Right ventricle myocardium superior (tissue), 1 donor: ENCODE data around the gene LACTB. TPM values are rescaled to one million over a fixed set of nuclear protein-coding genes. Genes with fewer than 3 reads are reported as not detected.
"Not testable (repeated sequence)": the region's sequence is repeated elsewhere in the genome, so short reads cannot be mapped to it uniquely, and the experiment has no call there.

ENCODE experiments used
- ATAC-seq: fragments of 200-7000 bp; cut with Tn5 transposase; one replicate; pipeline ENCODE4 v1.9.1; 2020; ENCODE audit warnings: mild to moderate bottlenecking; ENCODE audit not compliant: poor library complexity
- DNase-seq: peaks from one replicate; pipeline ENCODE4 v3.0.0-alpha.2; 2020
- intact Hi-C: fragments of 100-400 bp; cut with DNase I; formaldehyde crosslinking; loops from one replicate; pipeline ENCODE4 v1.11.2; 2022
- total RNA-seq: library from RNA; stranded (reverse); fragmentation: NEBNext Ultra II Directional; extraction: Animal tissue kit (Norgen Biotek cat#: 25700); gene quantifications from one replicate; pipeline ENCODE4 v1.2.1, GENCODE V29; 2021
- donor health status: DM: no; HTN: yes; CAD: no; lungs with severe emphysema.

LACTB gene
- total RNA-seq, 1 donor from 2014 or later, result 29.9 TPM

DNA sequence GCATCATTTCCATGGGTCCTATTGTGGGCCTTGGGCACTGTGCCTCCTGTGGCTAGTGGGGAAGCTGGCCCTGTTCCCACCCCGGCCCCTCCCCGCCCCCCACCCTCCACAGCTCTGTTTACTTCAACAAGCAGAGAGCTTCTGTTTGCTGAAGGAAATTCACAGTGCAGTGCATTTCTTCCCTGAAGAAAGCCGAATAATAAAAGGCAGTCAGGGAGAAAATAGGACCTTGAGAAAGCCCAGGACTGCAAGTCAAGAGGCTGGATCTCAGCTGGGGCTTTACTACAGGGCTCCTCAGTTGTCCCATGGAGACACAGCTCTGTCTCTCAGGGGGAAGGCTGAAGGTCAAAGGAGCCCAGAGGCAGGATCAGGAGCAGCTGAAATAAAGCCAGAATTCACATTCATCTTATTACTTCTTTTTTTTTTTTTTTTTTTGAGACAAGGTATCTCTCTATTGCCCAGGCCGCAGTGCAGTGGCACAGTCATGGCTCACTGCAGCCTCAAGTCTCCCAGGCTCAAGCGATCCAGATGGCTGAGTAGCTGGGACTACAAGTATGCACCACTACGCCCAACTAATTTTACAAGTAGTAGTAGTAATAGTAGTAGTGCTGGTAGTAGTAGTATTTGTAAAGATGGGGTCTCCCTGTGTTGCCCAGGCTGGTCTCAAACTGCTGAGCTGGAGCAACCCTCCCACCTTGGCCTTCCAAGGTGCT is 33.0 kb upstream of the LACTB start:
- no peak for DNase-seq
- ATAC-seq, result no peak
- intact Hi-C loops, result no loop called here

- DNase-seq, result peak; percentile 60
- ATAC-seq, result peak; percentile 60
- intact Hi-C loops, result loop anchor here (5.0 kb wide), 2 partner anchors 242 to 307 kb away; no protein-coding TSS in a partner anchor
These were observed 32.2 kb upstream of the LACTB start for GRCh38 chr15:63089260-63090043.

DNA sequence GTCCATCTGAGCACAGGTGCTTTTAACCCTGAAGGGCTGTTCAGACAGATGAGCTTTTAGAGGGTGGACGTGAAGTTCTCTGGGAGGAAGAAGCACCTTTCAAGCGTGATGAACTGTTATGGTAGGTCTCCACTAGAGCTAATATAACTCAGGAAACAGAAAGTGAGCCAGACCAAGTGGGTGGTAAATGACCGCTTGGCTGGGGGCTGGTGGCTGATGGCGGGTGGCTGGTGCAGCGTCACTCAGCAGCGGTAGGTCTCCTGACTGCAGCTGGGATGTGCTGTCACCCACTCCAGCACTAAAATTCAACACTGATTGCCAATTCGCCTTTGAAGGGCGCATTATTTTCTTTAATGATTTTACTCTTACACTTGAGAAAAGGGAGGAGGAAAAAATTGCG is 31.2 kb upstream of the LACTB start:
- DNase-seq (no peak), ATAC-seq (no peak)
- intact Hi-C loops, result loop anchor here (5.0 kb wide), 2 partner anchors 243 to 308 kb away; no protein-coding TSS in a partner anchor

- ATAC-seq, result no peak
- no peak for DNase-seq
- intact Hi-C loops, result loop anchor here (5.0 kb wide), 2 partner anchors 244 to 309 kb away; no protein-coding TSS in a partner anchor
These were observed 30.8 kb upstream of the LACTB start for GRCh38 chr15:63090887-63091286.

- DNase-seq, result no peak
- ATAC-seq, result no peak
These were observed 29.8 kb upstream of the LACTB start for GRCh38 chr15:63091679-63092446.

GRCh38 chr15:63093486-63094205 is 28.0 kb upstream of the LACTB start:
- peak; percentile 94 for ATAC-seq
- intact Hi-C loops, result loop anchor here (2.0 to 5.0 kb wide), 3 partner anchors 45 to 311 kb away; no protein-coding TSS in a partner anchor
- peak; percentile 81 for DNase-seq

More at GRCh38 chr15:63091679-63092446, 29.8 kb upstream of the LACTB start:
- intact Hi-C loops, result loop anchor here (2.0 to 5.0 kb wide), 3 partner anchors 43 to 310 kb away; no protein-coding TSS in a partner anchor

GRCh38 chr15:63094495-63094931 is 27.1 kb upstream of the LACTB start:
- DNase-seq (no peak), ATAC-seq (peak; percentile 72)
- intact Hi-C loops, result loop anchor here (5.0 kb wide), 2 partner anchors 247 to 312 kb away; no protein-coding TSS in a partner anchor

DNA sequence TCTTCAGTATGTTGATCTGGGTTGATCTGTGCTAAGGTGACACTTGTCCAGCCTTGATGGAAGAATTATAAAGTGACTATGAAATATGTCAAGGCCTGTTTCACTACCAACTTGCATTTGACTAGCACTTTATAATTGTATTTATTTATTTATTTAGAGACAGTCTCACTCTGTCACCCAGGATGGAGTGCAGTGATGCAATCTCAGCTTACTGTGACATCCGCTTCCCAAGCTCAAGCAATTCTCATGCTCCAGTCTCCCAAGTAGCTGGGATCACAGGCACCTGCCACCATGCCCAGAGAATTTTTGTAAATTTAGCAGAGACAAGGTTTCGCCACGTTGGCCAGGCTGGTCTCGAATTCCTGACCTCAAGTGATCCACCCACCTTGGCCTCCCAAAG is 25.5 kb upstream of the LACTB start:
- DNase-seq, result no peak
- intact Hi-C loops, result no loop called here
- no peak for ATAC-seq

GRCh38 chr15:63098901-63099300 is 22.8 kb upstream of the LACTB start:
- intact Hi-C loops, ATAC-seq, DNase-seq: not testable (repeated sequence)

DNA sequence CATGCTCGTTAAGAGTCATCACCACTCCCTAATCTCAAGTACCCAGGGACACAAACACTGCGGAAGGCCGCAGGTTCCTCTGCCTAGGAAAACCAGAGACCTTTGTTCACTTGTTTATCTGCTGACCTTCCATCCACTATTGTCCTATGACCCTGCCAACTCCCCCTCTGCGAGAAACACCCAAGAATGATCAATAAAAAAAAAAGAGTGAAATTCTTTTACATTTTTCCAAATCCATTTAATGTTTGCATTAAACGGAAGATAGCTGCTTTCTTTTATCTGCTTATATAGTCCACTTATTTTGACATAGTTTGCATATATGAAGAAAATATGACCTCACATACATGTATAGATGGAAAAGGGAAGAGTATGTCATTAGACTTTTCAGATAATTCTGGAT is 22.1 kb upstream of the LACTB start:
- intact Hi-C loops, ATAC-seq, DNase-seq: not testable (repeated sequence)

DNA sequence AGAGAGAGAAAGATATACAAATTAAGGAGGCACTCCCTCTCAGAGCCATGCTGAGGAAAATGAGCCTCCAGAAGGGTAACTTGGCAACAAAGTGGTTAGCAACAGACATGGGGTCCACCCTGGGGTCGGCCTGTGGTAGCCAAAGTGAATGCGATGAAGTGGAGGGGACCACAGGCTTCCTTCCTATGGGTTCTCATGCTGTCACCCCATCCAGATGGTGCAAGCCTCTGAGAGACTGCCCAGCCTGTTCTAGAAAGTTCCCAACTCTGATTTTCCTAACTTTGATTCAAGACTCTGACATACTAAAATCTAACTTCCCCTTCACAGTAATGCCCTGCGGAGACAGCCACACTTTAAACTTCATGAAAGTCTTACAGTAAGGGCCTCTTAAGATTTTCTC is 18.2 kb upstream of the LACTB start:
- ATAC-seq (no peak), DNase-seq (no peak)
- intact Hi-C loops, result loop anchor here (5.0 kb wide), 1 partner anchor 251 kb away; no protein-coding TSS in a partner anchor

DNA sequence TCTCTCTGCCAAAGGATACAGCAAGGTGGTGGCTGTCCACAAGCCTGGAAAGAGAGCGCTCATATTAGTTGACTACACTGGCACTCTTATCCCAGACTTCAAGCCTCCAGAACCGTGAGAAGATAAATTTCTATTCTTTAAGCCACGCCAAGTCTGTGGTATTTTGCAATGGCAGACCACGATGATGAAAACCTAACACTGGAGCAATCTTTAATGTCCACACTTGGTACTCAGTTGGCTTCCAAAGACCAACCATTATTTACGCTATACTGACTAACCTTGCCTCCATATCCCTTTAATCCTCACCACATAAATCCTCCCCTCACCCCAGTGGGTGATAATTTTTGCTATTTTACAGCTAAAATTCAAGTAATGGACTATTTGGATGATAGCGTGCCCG is 16.9 kb upstream of the LACTB start:
- ATAC-seq (no peak), DNase-seq (no peak)
- intact Hi-C loops, result loop anchor here (5.0 kb wide), 1 partner anchor 252 kb away; no protein-coding TSS in a partner anchor

- DNase-seq, ATAC-seq, intact Hi-C loops: not testable (repeated sequence)
These were observed 16.3 kb upstream of the LACTB start for GRCh38 chr15:63105354-63105753.

- intact Hi-C loops, result no loop called here
- ATAC-seq, result no peak
- DNase-seq, result no peak
These were observed 13.6 kb upstream of the LACTB start for GRCh38 chr15:63107895-63108546.

DNA sequence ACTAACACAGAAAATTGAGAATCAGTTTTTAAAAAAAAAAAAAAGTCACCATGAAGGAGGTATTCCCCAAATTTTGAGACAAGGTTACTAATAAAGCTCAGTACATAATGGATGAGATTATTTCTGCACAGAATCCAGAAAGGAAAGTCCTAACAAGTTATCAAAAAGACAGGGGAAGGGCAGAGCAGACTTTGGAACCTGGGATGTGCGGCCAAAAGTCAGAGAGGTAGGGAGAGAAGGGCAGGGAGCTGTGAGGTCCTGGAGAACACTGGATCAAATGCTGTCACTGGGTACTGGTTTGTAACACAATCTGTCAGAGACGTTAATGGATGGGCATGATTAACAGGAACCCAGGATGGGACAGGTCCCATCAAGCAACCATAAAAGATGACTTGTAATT is 12.2 kb upstream of the LACTB start:
- ATAC-seq, result no peak
- DNase-seq, result no peak
- intact Hi-C loops, result no loop called here

GRCh38 chr15:63109920-63110319 is 11.7 kb upstream of the LACTB start:
- intact Hi-C loops, result no loop called here

GRCh38 chr15:63110428-63111026 is 11.1 kb upstream of the LACTB start:
- intact Hi-C loops, result no loop called here
- DNase-seq (no peak), ATAC-seq (no peak)

More at GRCh38 chr15:63109920-63110319, 11.7 kb upstream of the LACTB start:
- DNase-seq (no peak), ATAC-seq (no peak)
